SK-N-SH (cell line): ENCODE data around the gene ZDHHC14. TPM values are rescaled to one million over a fixed set of nuclear protein-coding genes. Genes with fewer than 3 reads are reported as not detected.

ENCODE experiments used
- CTCF ChIA-PET: fragments of 300-600, 350-600 bp; formaldehyde crosslinking; extraction: SDS; loops from one replicate; lab custom pipeline; 2021; lab: Yijun Ruan, JAX
- POLR2A ChIA-PET: fragments of 350-600 bp; sonication (Branson Sonifier 250); formaldehyde crosslinking; extraction: SDS; loops from one replicate; lab custom pipeline; 2020; ENCODE audit warnings: antibody characterized with exemption, inconsistent platforms; lab: Yijun Ruan, JAX
- DNase-seq: peaks from one replicate; pipeline ENCODE4 v3.0.0; 2012
- H2AFZ ChIP-seq: fragments of 200-600 bp; sonication (generic); 2 replicates; pipeline ENCODE4 v1.8.1; 2016; ENCODE audit warnings: antibody characterized with exemption, mild to moderate bottlenecking, low read depth
- H3F3A ChIP-seq: fragments of 200-600 bp; sonication (generic); replicated peaks from 2 replicates; pipeline ENCODE3; 2016; ENCODE audit warnings: antibody characterized with exemption, mild to moderate bottlenecking; ENCODE audit not compliant: insufficient read depth
- H3K27ac ChIP-seq, 2 experiments: fragments of 200-500 bp in 1 of 2; fragments of 200-600 bp in 1 of 2; sonication (Bioruptor generic) in 1 of 2; sonication (generic), shearing (Covaris generic) in 1 of 2; 2 replicates each; pipeline versions ENCODE4 v1.5.1 to v1.6.1; 2014 to 2016; ENCODE audit warnings: low read depth in 2 of 2, inconsistent platforms in 1 of 2, low read length in 1 of 2, mild to moderate bottlenecking in 1 of 2, mixed read lengths in 1 of 2
- H3K27me3 ChIP-seq: fragments of 200-600 bp; sonication (generic), shearing (Covaris generic); 2 replicates; pipeline ENCODE4 v1.6.1; 2016; ENCODE audit warnings: mixed run types; ENCODE audit not compliant: insufficient read depth
- H3K36me3 ChIP-seq, 2 experiments: fragments of 200-500 bp in 1 of 2; fragments of 200-600 bp in 1 of 2; sonication (Bioruptor generic) in 1 of 2; sonication (generic) in 1 of 2; replicated peaks in 1 of 2; 2 replicates each; pipeline versions ENCODE3 to v1.5.1; 2014 to 2016; ENCODE audit warnings: low read length in 1 of 2, mild to moderate bottlenecking in 1 of 2; ENCODE audit not compliant: insufficient read depth in 2 of 2, control insufficient read depth in 1 of 2
- H3K4me1 ChIP-seq, 2 experiments: fragments of 200-500 bp in 1 of 2; fragments of 200-600 bp in 1 of 2; sonication (Bioruptor generic) in 1 of 2; sonication (generic), shearing (Covaris generic) in 1 of 2; 2 replicates each; pipeline versions ENCODE4 v1.5.1 to v1.6.1; 2014 to 2016; ENCODE audit warnings: low read depth in 1 of 2, low read length in 1 of 2, mixed run types in 1 of 2; ENCODE audit not compliant: insufficient read depth in 2 of 2, control insufficient read depth in 1 of 2
- H3K4me2 ChIP-seq: fragments of 200-600 bp; sonication (generic), shearing (Covaris generic); 2 replicates; pipeline ENCODE4 v1.6.1; 2017; ENCODE audit warnings: mixed run types
- H3K4me3 ChIP-seq, 2 experiments: fragments of 200-500 bp in 1 of 2; fragments of 200-600 bp in 1 of 2; sonication (Bioruptor generic) in 1 of 2; sonication (generic), shearing (Covaris generic) in 1 of 2; 2 replicates each; pipeline versions ENCODE4 v1.5.1 to v1.8.1; 2014 to 2016; ENCODE audit warnings: low read depth in 2 of 2, inconsistent platforms in 1 of 2, low read length in 1 of 2, mild to moderate bottlenecking in 1 of 2, mixed read lengths in 1 of 2, moderate library complexity in 1 of 2
- H3K79me2 ChIP-seq: fragments of 200-600 bp; sonication (generic); 2 replicates; pipeline ENCODE4 v1.8.1; 2017; ENCODE audit warnings: mild to moderate bottlenecking; ENCODE audit not compliant: insufficient read depth
- H3K9ac ChIP-seq: fragments of 200-600 bp; sonication (generic); 2 replicates; pipeline ENCODE4 v1.6.1; 2017; ENCODE audit warnings: mixed run types
- H3K9me2 ChIP-seq: fragments of 200-600 bp; sonication (generic); 2 replicates; pipeline ENCODE4 v1.6.1; 2017; ENCODE audit warnings: mixed run types
- H3K9me3 ChIP-seq: fragments of 200-600 bp; sonication (generic); 2 replicates; pipeline ENCODE4 v1.6.1; 2017; ENCODE audit warnings: mixed run types, mild to moderate bottlenecking, moderate library complexity
- H4K20me1 ChIP-seq: fragments of 200-600 bp; sonication (generic); 2 replicates; pipeline ENCODE4 v1.6.1; 2017; ENCODE audit warnings: mild to moderate bottlenecking, mixed run types; ENCODE audit not compliant: insufficient read depth
- CHD2 ChIP-seq: fragments of 150-350 bp; IDR thresholded peaks from 2 replicates; pipeline ENCODE4 v1.6.1; 2018; ENCODE audit warnings: low read length; ENCODE audit not compliant: partially characterized antibody
- ELF1 ChIP-seq: IDR thresholded peaks from 2 replicates; pipeline ENCODE4 v1.4.0; 2012
- EP300 ChIP-seq, 2 experiments: IDR thresholded peaks; 2 replicates each; pipeline versions ENCODE4 v1.4.0 to v1.6.1; 2012; ENCODE audit warnings: borderline replicate concordance in 1 of 2, low read depth in 1 of 2, low read length in 1 of 2
- EZH2phosphoT487 ChIP-seq: fragments of 200-600 bp; sonication (generic); IDR thresholded peaks from 2 replicates; pipeline ENCODE4 v1.6.1; 2017; ENCODE audit warnings: low read depth, mixed run types, mild to moderate bottlenecking, antibody characterized with exemption, moderate library complexity, borderline replicate concordance
- MEF2A ChIP-seq: IDR thresholded peaks from 2 replicates; pipeline ENCODE4 v1.4.0; 2012; ENCODE audit warnings: low read depth, borderline replicate concordance
- MXI1 ChIP-seq: IDR thresholded peaks from 2 replicates; pipeline ENCODE4 v1.6.1; 2012; ENCODE audit warnings: mild to moderate bottlenecking, low read depth, low read length, improper control_type of control experiment
- NFIC ChIP-seq: IDR thresholded peaks from 2 replicates; pipeline ENCODE4 v1.4.0; 2012; ENCODE audit warnings: borderline replicate concordance
- POLR2AphosphoS5 ChIP-seq: IDR thresholded peaks from 2 replicates; pipeline ENCODE4 v1.6.1; 2012; ENCODE audit warnings: low read depth, low read length
- RXRA ChIP-seq: IDR thresholded peaks from 2 replicates; pipeline ENCODE4 v1.4.0; 2012; ENCODE audit warnings: low read depth, mild to moderate bottlenecking, borderline replicate concordance
- SIN3A ChIP-seq: IDR thresholded peaks from 2 replicates; pipeline ENCODE4 v1.6.1; 2012; ENCODE audit warnings: low read depth, mild to moderate bottlenecking, low read length, moderate library complexity, borderline replicate concordance
- SMC3 ChIP-seq: IDR thresholded peaks from 2 replicates; pipeline ENCODE4 v1.6.1; 2012; ENCODE audit warnings: low read depth, low read length, improper control_type of control experiment
- TAF1 ChIP-seq: IDR thresholded peaks from 2 replicates; pipeline ENCODE4 v1.6.1; 2012; ENCODE audit warnings: low read depth, mild to moderate bottlenecking, low read length, moderate library complexity, borderline replicate concordance
- TEAD4 ChIP-seq: IDR thresholded peaks from 2 replicates; pipeline ENCODE4 v1.4.0; 2012; ENCODE audit warnings: mild to moderate bottlenecking, borderline replicate concordance; ENCODE audit not compliant: insufficient read depth
- YY1 ChIP-seq: IDR thresholded peaks from 2 replicates; pipeline ENCODE4 v1.4.0; 2012; ENCODE audit warnings: low read depth, mild to moderate bottlenecking
- ZBTB33 ChIP-seq: IDR thresholded peaks from 2 replicates; pipeline ENCODE4 v1.4.0; 2012; ENCODE audit warnings: low read depth, borderline replicate concordance
- WGBS: methylation state at CpG from one replicate; pipeline ENCODE4 v1.1.6; 2017; ENCODE audit warnings: low lambda C conversion rate; 5-methylcytosine and 5-hydroxymethylcytosine counted together
- polyA plus RNA-seq, 3 experiments: library from polyadenylated mRNA; depleted of rRNA; stranded (reverse); fragments of >200 nt; gene quantifications; 2 replicates each; pipeline ENCODE4 v1.2.3, GENCODE V29; 2012
- TF ChIP-seq, protein P1 (sequence below): fragments of 150-350 bp; IDR thresholded peaks from 2 replicates; pipeline ENCODE4 v1.6.1; 2016; ENCODE audit warnings: mild to moderate bottlenecking, low read depth, low read length
- TF ChIP-seq, protein P2 (sequence below): IDR thresholded peaks from 2 replicates; pipeline ENCODE4 v1.4.0; 2012; ENCODE audit warnings: low read depth, borderline replicate concordance

Gene ZDHHC14
- polyA plus RNA-seq, 1 of the 3 experiments (the other 2 are of a cell fraction): 5.4 TPM

DNA sequence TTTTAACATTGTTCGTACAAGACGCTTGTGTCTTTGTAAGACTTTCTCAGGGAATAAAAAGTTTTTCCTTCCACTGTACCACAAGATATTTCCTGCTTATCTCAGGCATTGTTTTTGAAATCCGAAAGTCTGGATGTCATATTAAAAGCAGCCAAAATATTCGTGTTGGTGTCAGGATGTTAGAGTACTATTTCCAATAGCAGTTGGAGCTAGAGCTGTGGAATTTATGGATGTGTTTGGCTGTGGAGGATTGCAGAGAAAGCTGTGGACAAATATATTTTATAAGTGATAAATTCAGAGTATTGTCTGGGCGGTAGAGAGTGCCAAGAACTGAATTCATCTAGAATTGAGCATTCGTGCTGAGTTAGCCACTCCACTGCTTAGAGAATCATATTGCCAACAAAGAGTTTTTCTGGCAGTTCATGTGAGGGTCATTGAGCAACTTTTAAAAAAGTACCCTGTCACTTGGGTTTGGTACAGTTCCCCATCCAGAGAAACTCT lies 57.7 kb downstream of the ZDHHC14 start:
- peaks cover 0 to 1% of the 10 kb centered on the region in 2 experiments; a peak in 1 of 4 replicates for H3K4me1 ChIP-seq
- H4K20me1 ChIP-seq: no peaks in the 10 kb centered on the region
- no peaks in the 10 kb centered on the region for H3K9me3 ChIP-seq
- TF ChIP-seq EZH2phosphoT487 (no peak), CHD2 (no peak), MEF2A (no peak), TEAD4 (no peak), ELF1 (no peak), MXI1 (no peak), RXRA (no peak), POLR2AphosphoS5 (no peak), TAF1 (no peak), SMC3 (no peak), EP300 (IDR thresholded peaks at IDR 0.05; ENCODE audit: borderline replicate concordance in 1 of 2, low read depth in 1 of 2, low read length in 1 of 2) (no peak), YY1 (no peak)
- TF ChIP-seq, protein P1, sequence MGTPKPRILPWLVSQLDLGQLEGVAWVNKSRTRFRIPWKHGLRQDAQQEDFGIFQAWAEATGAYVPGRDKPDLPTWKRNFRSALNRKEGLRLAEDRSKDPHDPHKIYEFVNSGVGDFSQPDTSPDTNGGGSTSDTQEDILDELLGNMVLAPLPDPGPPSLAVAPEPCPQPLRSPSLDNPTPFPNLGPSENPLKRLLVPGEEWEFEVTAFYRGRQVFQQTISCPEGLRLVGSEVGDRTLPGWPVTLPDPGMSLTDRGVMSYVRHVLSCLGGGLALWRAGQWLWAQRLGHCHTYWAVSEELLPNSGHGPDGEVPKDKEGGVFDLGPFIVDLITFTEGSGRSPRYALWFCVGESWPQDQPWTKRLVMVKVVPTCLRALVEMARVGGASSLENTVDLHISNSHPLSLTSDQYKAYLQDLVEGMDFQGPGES: no peak
- TF ChIP-seq, protein P2, sequence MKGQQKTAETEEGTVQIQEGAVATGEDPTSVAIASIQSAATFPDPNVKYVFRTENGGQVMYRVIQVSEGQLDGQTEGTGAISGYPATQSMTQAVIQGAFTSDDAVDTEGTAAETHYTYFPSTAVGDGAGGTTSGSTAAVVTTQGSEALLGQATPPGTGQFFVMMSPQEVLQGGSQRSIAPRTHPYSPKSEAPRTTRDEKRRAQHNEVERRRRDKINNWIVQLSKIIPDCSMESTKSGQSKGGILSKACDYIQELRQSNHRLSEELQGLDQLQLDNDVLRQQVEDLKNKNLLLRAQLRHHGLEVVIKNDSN: no peak
- no peaks in the 10 kb centered on the region for H3K36me3 ChIP-seq
- H3K27ac ChIP-seq: no peak overlapping the region
- no peak overlapping the region for H3K4me3 ChIP-seq
- no peak overlapping the region for H3K9ac ChIP-seq
- H3K9me2 ChIP-seq: no peaks in the 10 kb centered on the region
- CTCF ChIA-PET: interaction anchor here (0.7 kb wide), 2 partner anchors 24 to 1101 kb away, joined by 3 read pairs; no protein-coding TSS in a partner anchor
- no peak overlapping the region for H3K4me2 ChIP-seq
- H3K27me3 ChIP-seq: no peaks in the 10 kb centered on the region
- H2AFZ ChIP-seq: no peak overlapping the region
- no peak for DNase-seq
- POLR2A ChIA-PET: no interaction called here
- no peaks in the 10 kb centered on the region for H3K79me2 ChIP-seq
- 95% methylated on average over 6 of the region's 6 CpGs for WGBS
- no peaks in the 10 kb centered on the region for H3F3A ChIP-seq

DNA sequence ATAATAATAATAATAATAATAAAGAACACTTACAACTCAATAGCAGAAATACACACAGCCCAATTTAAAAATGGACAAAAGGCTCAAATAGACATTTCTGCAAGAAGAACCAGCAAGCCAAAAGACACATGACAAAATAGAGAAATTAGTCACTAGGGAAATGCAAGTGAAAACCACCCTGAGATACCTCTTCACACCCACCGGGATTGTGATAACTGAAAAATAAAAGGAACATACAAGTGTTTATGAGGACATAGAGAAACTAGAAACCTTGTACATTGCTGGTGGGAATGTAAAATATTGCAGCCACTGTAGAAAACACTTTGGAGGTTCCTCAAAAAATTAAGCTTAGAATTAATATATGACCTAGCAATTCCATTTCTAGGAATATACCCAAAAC lies 59.2 kb downstream of the ZDHHC14 start:
- no peaks in the 10 kb centered on the region for H3K79me2 ChIP-seq
- no peak overlapping the region for H3K27ac ChIP-seq
- H3K36me3 ChIP-seq: no peaks in the 10 kb centered on the region
- no peaks in the 10 kb centered on the region for H4K20me1 ChIP-seq
- no peaks in the 10 kb centered on the region for H3K27me3 ChIP-seq
- CTCF ChIA-PET: interaction anchor here (0.9 kb wide), 1 partner anchor 11 kb away, joined by 3 read pairs; no protein-coding TSS in a partner anchor
- no peaks in the 10 kb centered on the region for H3K9me3 ChIP-seq
- no peaks in the 10 kb centered on the region for H3K9me2 ChIP-seq
- no peak overlapping the region for H3K9ac ChIP-seq
- H3K4me1 ChIP-seq: no peaks in the 10 kb centered on the region; a peak in 1 of 4 replicates
- H3F3A ChIP-seq: no peaks in the 10 kb centered on the region
- no peak overlapping the region for H3K4me3 ChIP-seq
- no peak overlapping the region for H2AFZ ChIP-seq
- POLR2A ChIA-PET: no interaction called here
- TF ChIP-seq NFIC: no peak
- no peak for TF ChIP-seq MEF2A
- TF ChIP-seq SMC3: no peak
- no peak for TF ChIP-seq SIN3A
- TF ChIP-seq ZBTB33: no peak
- DNase-seq: no peak
- no peak overlapping the region for H3K4me2 ChIP-seq
- WGBS: 92% methylated on average over 1 of the region's 1 CpG
